ENCODE measurements around the gene SPECC1L. TPM values are rescaled to one million over a fixed set of nuclear protein-coding genes. Genes with fewer than 3 reads are reported as not detected.

SPECC1L gene
- total RNA-seq, 1 donor, result 46.7 TPM

DNA sequence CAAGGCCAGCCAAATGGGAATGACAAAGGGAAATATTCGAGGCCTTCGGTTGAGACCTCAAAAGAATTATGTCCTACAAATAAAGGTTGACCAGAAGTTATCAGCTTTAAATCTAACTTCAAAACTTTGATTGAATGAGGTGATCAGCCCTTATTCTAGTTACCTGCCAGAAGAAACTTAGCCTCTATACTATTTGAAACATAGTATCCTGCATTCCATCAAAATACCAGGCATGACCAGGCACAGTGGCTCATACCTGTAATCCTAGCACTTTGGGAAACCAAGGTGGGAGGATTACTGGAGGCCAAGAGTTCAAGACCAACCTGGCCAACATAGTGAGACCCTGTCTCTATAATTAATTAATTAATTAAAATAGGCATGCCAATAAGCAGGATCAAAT lies 112.4 kb downstream of the SPECC1L start:
- no peak overlapping the region for H2AFZ ChIP-seq (ENCODE audit: low read length)
- H3K36me3 ChIP-seq (ENCODE audit: insufficient read depth, low read length), result peaks cover 17% of the 10 kb centered on the region
- TF ChIP-seq, protein P1, sequence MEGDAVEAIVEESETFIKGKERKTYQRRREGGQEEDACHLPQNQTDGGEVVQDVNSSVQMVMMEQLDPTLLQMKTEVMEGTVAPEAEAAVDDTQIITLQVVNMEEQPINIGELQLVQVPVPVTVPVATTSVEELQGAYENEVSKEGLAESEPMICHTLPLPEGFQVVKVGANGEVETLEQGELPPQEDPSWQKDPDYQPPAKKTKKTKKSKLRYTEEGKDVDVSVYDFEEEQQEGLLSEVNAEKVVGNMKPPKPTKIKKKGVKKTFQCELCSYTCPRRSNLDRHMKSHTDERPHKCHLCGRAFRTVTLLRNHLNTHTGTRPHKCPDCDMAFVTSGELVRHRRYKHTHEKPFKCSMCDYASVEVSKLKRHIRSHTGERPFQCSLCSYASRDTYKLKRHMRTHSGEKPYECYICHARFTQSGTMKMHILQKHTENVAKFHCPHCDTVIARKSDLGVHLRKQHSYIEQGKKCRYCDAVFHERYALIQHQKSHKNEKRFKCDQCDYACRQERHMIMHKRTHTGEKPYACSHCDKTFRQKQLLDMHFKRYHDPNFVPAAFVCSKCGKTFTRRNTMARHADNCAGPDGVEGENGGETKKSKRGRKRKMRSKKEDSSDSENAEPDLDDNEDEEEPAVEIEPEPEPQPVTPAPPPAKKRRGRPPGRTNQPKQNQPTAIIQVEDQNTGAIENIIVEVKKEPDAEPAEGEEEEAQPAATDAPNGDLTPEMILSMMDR (IDR thresholded peaks at IDR 0.05; ENCODE audit: extremely low read depth, low read depth, low read length), result no peak

GRCh38 chr22:24384131-24384530 lies 113.5 kb downstream of the SPECC1L start:
- Histone ChIP-seq H3K36me3 (ENCODE audit: insufficient read depth, low read length) (peaks cover 13% of the 10 kb centered on the region), H3K4me3 (ENCODE audit: insufficient read depth, low read length) (no peak overlapping the region), H3K27me3 (ENCODE audit: insufficient read depth, low read length) (no peaks in the 10 kb centered on the region), H3K4me2 (ENCODE audit: insufficient read depth, low read length) (no peak overlapping the region), H3K9me3 (ENCODE audit: low read depth, low read length) (no peaks in the 10 kb centered on the region), H2AFZ (ENCODE audit: low read length) (no peak overlapping the region), H4K20me1 (ENCODE audit: insufficient read depth, low read length) (peaks cover 4% of the 10 kb centered on the region), H3K27ac (ENCODE audit: low read depth, low read length) (no peak overlapping the region), H3K79me2 (ENCODE audit: insufficient read depth, low read length) (peaks cover 2% of the 10 kb centered on the region), H3K4me1 (ENCODE audit: insufficient read depth, low read length) (peaks cover 10% of the 10 kb centered on the region)
- no peak for DNase-seq (ENCODE audit: insufficient read length, low spot score, missing footprints)
- TF ChIP-seq, protein P1 (IDR thresholded peaks at IDR 0.05; ENCODE audit: extremely low read depth, low read depth, low read length), result no peak

More for the DNA sequence above, 112.4 kb downstream of the SPECC1L start:
- Histone ChIP-seq H3K27ac (ENCODE audit: low read depth, low read length) (no peak overlapping the region), H4K20me1 (ENCODE audit: insufficient read depth, low read length) (peaks cover 4% of the 10 kb centered on the region), H3K9me3 (ENCODE audit: low read depth, low read length) (no peaks in the 10 kb centered on the region), H3K79me2 (ENCODE audit: insufficient read depth, low read length) (peaks cover 2% of the 10 kb centered on the region), H3K4me1 (ENCODE audit: insufficient read depth, low read length) (peaks cover 12% of the 10 kb centered on the region), H3K4me2 (ENCODE audit: insufficient read depth, low read length) (no peak overlapping the region), H3K4me3 (ENCODE audit: insufficient read depth, low read length) (no peak overlapping the region), H3K27me3 (ENCODE audit: insufficient read depth, low read length) (no peaks in the 10 kb centered on the region)
- DNase-seq (ENCODE audit: insufficient read length, low spot score, missing footprints), result no peak

DNA sequence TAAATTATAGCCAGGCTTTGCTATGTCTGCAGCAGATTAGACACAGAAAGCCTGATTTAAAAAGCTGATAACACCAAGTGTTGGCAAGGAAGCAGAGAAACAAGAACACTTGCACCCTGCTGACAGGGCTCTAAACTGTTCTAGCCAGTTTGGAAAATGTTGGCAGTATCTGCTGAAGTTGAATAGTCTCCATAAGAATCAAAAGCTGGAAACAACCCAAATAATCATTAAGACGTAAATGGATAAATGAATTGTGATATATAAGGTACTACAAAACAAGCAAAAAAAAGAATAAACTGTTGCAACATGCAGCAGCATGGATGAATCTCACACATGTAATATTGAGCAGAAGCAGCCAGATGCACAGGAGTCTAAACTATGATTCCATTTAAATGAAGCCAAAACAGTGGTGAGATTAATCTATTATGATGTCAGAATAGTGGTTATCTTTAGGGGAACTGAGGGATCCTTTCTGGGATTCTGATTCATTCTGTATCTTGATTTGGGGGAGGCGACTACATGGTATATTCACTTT lies 116.4 kb downstream of the SPECC1L start:
- Histone ChIP-seq H4K20me1 (ENCODE audit: insufficient read depth, low read length) (no peaks in the 10 kb centered on the region), H2AFZ (ENCODE audit: low read length) (no peak overlapping the region), H3K36me3 (ENCODE audit: insufficient read depth, low read length) (peaks cover 5% of the 10 kb centered on the region), H3K9me3 (ENCODE audit: low read depth, low read length) (no peaks in the 10 kb centered on the region), H3K4me1 (ENCODE audit: insufficient read depth, low read length) (peaks cover 20% of the 10 kb centered on the region), H3K79me2 (ENCODE audit: insufficient read depth, low read length) (peaks cover 2% of the 10 kb centered on the region), H3K4me2 (ENCODE audit: insufficient read depth, low read length) (no peak overlapping the region), H3K4me3 (ENCODE audit: insufficient read depth, low read length) (no peak overlapping the region), H3K27me3 (ENCODE audit: insufficient read depth, low read length) (no peaks in the 10 kb centered on the region), H3K27ac (ENCODE audit: low read depth, low read length) (no peak overlapping the region)
- no peak for DNase-seq (ENCODE audit: insufficient read length, low spot score, missing footprints)
- TF ChIP-seq, protein P1 (IDR thresholded peaks at IDR 0.05; ENCODE audit: extremely low read depth, low read depth, low read length), result no peak

GRCh38 chr22:24389680-24390079 lies 119.0 kb downstream of the SPECC1L start:
- no peaks in the 10 kb centered on the region for H3K27me3 ChIP-seq (ENCODE audit: insufficient read depth, low read length)
- no peaks in the 10 kb centered on the region for H4K20me1 ChIP-seq (ENCODE audit: insufficient read depth, low read length)
- H2AFZ ChIP-seq (ENCODE audit: low read length), result no peak overlapping the region
- H3K27ac ChIP-seq (ENCODE audit: low read depth, low read length), result no peak overlapping the region
- H3K9me3 ChIP-seq (ENCODE audit: low read depth, low read length), result no peaks in the 10 kb centered on the region
- TF ChIP-seq, protein P1 (IDR thresholded peaks at IDR 0.05; ENCODE audit: extremely low read depth, low read depth, low read length), result no peak
- H3K4me1 ChIP-seq (ENCODE audit: insufficient read depth, low read length), result peaks cover 24% of the 10 kb centered on the region
- no peak overlapping the region for H3K4me2 ChIP-seq (ENCODE audit: insufficient read depth, low read length)
- no peak for DNase-seq (ENCODE audit: insufficient read length, low spot score, missing footprints)
- H3K36me3 ChIP-seq (ENCODE audit: insufficient read depth, low read length), result no peaks in the 10 kb centered on the region
- no peak overlapping the region for H3K4me3 ChIP-seq (ENCODE audit: insufficient read depth, low read length)
- peaks cover 13% of the 10 kb centered on the region for H3K79me2 ChIP-seq (ENCODE audit: insufficient read depth, low read length)

Measured in osteoblast (primary cell).